HG03066 (cell line): ENCODE data around the gene PCGF5.
"Not testable (repeated sequence)": the region's sequence is repeated elsewhere in the genome, so short reads cannot be mapped to it uniquely, and the experiment has no call there.

Source experiments
- ATAC-seq: cut with Tn5 transposase; IDR thresholded peaks from one replicate; pipeline ENCODE4 v1.9.1; 2021; ENCODE audit warnings: low read depth; ENCODE audit not compliant: unreplicated experiment

The PCGF5 gene

DNA sequence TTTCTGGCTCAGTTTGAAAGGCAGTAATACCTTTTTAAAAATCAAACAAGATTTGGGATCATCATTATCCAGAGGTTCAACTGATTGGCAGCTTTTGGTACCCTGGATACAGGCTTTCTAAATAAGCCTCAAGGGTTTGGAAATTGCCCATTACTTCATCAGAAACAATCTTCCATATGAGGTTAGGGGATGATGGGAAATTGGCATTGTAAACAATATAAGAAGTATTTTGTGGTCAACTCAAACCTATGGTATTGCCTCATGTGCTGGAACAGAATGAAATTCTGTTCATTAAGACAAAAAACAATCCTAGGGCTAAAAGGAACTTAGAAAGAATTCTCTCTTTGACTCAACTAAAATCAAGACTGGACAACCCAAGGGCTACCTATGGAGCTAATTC lies 97.1 kb downstream of the PCGF5 start:
- no peak for ATAC-seq

GRCh38 chr10:91319336-91319735 lies 98.9 kb downstream of the PCGF5 start:
- no peak for ATAC-seq

DNA sequence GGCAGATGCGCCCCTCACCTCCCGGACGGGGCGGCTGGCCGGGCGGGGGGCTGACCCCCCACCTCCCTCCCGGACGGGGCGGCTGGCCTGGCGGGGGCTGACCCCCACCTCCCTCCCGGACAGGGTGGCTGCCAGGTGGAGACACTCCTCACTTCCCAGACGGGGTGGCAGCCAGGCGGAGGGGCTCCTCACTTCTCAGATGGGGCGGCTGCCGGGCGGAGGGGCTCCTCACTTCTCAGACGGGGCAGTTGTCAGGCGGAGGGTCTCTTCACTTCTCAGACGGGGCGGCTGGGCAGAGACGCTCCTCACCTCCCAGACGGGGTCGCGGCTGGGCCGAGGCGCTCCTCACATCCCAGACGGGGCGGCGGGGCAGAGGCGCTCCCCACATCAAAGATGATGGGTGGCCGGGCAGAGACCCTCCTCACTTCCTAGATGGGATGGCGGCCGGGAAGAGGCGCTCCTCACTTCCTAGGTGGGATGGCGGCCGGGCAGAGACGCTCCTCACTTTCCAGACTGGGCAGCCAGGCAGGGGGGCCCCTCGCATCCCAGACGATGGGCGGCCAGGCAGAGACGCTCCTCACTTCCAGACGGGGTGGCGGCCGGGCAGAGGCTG lies 102.9 kb downstream of the PCGF5 start:
- not testable (repeated sequence) for ATAC-seq

GRCh38 chr10:91328320-91328984 lies 108.0 kb downstream of the PCGF5 start:
- ATAC-seq = no peak
